Tibial artery (tissue), 4 donors: ENCODE measurements around the gene ZSCAN22.
A peak's percentile ranks its signal among the peaks of the same experiment; 100 is the strongest.

ENCODE experiments used
- DNase-seq, 2 donors: peaks; one replicate each; pipeline ENCODE4 v3.0.0-alpha.2; 2019
- H3K27ac ChIP-seq, 2 donors: fragments of 200-600 bp; sonication (generic) in 1 of 2; 1 replicate in 1 of 2; 2 replicates in 1 of 2; pipeline ENCODE4 v1.5.1; 2018 to 2019; ENCODE audit warnings: mild to moderate bottlenecking in 1 of 2
- H3K27me3 ChIP-seq, 2 donors: fragments of 200-600 bp; sonication (generic) in 1 of 2; one replicate each; pipeline versions ENCODE4 v1.5.1 to v1.6.0; 2016 to 2019
- H3K36me3 ChIP-seq, 3 donors: fragments of 200-600 bp; sonication (generic) in 2 of 3; one replicate each; pipeline ENCODE4 v1.5.1; 2016 to 2019; ENCODE audit warnings: mild to moderate bottlenecking in 2 of 3
- H3K4me1 ChIP-seq, 4 donors: fragments of 200-600 bp; sonication (generic) in 2 of 4; 1 replicate in 3 of 4; 2 replicates in 1 of 4; pipeline ENCODE4 v1.5.1; 2016 to 2019
- H3K4me3 ChIP-seq, 2 donors: fragments of 200-600 bp; sonication (generic) in 1 of 2; 1 replicate in 1 of 2; 2 replicates in 1 of 2; pipeline ENCODE4 v1.5.1; 2018 to 2019; ENCODE audit warnings: mild to moderate bottlenecking in 2 of 2
- H3K9me3 ChIP-seq, 3 donors: fragments of 200-600 bp; sonication (generic) in 1 of 3; one replicate each; pipeline ENCODE4 v1.5.1; 2016 to 2019
- intact Hi-C: fragments of 100-400 bp; cut with DNase I; formaldehyde crosslinking; loops from one replicate; pipeline ENCODE4 v1.15.0; 2023; ENCODE audit warnings: low total_unique reads
- TF ChIP-seq, protein P1 (sequence below), 2 experiments: fragments of 200-600 bp in 1 of 2; fragments of 450-650 bp in 1 of 2; IDR thresholded peaks; one replicate each; pipeline ENCODE4 v1.5.1; 2017 to 2019; ENCODE audit warnings: antibody characterized with exemption in 2 of 2, mild to moderate bottlenecking in 1 of 2, moderate library complexity in 1 of 2

The ZSCAN22 gene

DNA sequence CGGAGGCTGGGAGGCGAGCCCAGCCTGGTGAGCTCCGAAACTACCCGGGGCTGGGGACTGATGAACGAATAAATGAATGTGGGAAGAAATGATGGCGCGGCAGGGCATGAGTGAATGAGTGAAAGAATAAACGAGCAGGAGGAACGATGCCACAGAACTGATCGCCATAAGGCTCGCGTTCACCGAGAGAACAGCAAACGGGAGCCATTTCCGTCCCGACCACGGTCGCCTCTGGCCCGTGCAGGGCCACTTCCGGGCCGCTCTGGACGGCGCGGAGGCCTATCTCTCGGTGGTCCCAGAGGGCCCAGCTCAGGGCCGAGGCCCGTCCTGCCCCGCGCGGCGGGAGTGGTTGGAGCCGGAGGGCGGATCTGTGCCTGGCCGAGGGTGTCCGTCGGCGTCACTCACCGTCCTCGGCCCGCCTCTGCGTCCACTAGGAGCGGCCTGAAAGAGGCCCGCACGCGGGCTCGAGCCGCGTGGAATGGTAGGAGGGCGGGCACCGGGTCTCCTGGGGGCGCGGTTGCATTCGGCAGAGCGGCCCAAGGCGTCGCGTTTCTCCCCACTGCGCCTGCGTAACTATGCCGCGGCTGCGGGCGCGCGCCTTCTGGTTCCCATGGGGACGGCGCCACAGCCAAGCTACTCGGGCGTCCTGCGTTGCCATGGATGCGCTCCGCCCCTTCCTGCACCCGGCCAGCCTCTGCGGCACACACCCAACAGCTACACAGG is 35.6 kb downstream of the ZSCAN22 start, which contains the start of gene ZNF497:
Gene ZNF497, minus strand, starts transcription at position 480 of the 723 bp plus-strand sequence. CDS start 5,116 bp downstream, outside the sequence.
- Histone ChIP-seq H3K4me3 (peak within 1 kb of the TSS; percentile 72 to 73), H3K9me3 (no peaks in the 10 kb centered on the region), H3K36me3 (peaks cover 0 to 13% (median 0%) of the 10 kb centered on the region in 3 donors), H3K27me3 (peaks cover 0 to 24% of the 10 kb centered on the region in 2 donors), H3K4me1 (peaks cover 0 to 14% (median 6%) of the 10 kb centered on the region in 4 donors), H3K27ac (peak within 1 kb of the TSS; percentile 92 to 96)
- peak; percentile 95 to 98 for DNase-seq
- intact Hi-C loops, result loop anchor here (2.0 kb wide), 1 partner anchor 18 kb away; the partner anchor contains the start of gene ZNF837
- TF ChIP-seq, protein P1, sequence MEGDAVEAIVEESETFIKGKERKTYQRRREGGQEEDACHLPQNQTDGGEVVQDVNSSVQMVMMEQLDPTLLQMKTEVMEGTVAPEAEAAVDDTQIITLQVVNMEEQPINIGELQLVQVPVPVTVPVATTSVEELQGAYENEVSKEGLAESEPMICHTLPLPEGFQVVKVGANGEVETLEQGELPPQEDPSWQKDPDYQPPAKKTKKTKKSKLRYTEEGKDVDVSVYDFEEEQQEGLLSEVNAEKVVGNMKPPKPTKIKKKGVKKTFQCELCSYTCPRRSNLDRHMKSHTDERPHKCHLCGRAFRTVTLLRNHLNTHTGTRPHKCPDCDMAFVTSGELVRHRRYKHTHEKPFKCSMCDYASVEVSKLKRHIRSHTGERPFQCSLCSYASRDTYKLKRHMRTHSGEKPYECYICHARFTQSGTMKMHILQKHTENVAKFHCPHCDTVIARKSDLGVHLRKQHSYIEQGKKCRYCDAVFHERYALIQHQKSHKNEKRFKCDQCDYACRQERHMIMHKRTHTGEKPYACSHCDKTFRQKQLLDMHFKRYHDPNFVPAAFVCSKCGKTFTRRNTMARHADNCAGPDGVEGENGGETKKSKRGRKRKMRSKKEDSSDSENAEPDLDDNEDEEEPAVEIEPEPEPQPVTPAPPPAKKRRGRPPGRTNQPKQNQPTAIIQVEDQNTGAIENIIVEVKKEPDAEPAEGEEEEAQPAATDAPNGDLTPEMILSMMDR (IDR thresholded peaks at IDR 0.05), result peak in 1 of 2 experiments; percentile 20

DNA sequence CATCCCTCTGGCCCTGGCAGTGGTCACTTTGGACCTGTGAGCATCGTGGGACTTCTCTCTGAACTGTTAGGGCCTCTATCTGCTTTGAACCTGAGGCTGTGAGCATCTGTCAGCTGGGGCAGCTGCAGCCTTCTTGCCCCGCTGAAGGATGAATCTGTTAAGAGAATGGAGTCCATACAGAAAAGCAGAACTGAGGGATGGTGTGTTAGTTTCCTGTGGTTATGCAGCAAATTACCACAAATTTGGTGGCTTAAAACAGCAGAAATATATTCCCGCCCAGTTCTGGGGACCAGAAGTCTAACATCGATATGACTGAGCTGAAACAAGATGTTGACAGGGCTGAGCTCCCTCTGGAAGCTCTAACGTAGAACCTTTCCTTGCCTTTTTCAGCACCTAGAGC is 37.4 kb downstream of the ZSCAN22 start:
- intact Hi-C loops, result no loop called here
- H3K27me3 ChIP-seq, result peaks cover 0 to 14% of the 10 kb centered on the region in 2 donors
- no peak for DNase-seq
- H3K4me1 ChIP-seq, result peaks cover 0 to 11% (median 3%) of the 10 kb centered on the region in 4 donors
- H3K27ac ChIP-seq, result no peak overlapping the region
- TF ChIP-seq, protein P1 (IDR thresholded peaks at IDR 0.05), result no peak
- peaks cover 0 to 19% (median 0%) of the 10 kb centered on the region in 3 donors for H3K36me3 ChIP-seq
- H3K9me3 ChIP-seq, result no peaks in the 10 kb centered on the region
- no peak overlapping the region for H3K4me3 ChIP-seq

DNA sequence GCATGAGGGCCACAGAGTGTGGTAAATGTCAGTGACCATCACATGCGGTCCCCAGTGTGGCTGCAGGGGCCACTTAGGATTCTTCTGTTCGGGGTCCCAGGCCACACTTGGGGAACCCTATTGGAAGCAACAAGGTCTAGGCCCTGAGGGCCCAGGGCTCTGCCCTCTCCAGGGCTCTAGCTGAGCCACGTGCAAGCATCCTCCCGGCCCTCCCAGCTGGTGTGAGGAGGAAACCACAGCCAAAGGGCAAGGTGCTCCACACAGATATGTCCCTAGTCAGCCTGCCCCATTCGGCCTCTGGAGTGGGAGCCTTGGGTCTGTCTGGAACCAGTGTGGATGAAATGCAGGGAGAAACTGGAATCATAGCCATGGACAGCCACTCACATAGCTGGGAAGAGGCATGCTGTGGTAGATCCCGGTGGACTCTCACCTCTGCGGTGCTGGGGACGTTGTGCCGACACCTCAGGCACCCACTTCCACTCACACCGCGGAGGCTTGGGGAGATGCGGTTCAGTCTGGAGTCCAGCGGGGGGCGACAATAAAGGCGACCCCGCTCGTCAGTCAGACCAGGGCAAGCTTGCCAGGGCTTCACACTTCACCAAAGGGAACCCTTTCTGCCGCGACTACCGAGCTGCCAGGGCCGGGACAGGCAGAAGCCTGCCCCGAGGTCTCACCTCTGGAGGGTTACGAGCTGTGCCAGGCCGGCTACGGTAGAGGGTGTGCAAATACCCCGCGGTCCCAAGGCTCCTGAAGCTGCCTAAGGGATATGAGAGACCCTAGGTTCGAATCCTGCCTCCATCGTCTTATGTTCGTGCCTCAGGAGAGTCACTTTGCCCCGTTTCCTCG is 40.0 kb downstream of the ZSCAN22 start:
- DNase-seq, result no peak
- H3K27ac ChIP-seq, result no peak overlapping the region
- peaks cover 0 to 28% (median 0%) of the 10 kb centered on the region in 3 donors for H3K36me3 ChIP-seq
- intact Hi-C loops, result no loop called here
- peaks cover 0 to 10% of the 10 kb centered on the region in 2 donors for H3K27me3 ChIP-seq
- H3K4me1 ChIP-seq, result peaks cover 0 to 7% (median under 1%) of the 10 kb centered on the region in 4 donors
- no peaks in the 10 kb centered on the region for H3K9me3 ChIP-seq
- no peak overlapping the region for H3K4me3 ChIP-seq
- TF ChIP-seq, protein P1 (IDR thresholded peaks at IDR 0.05), result no peak

DNA sequence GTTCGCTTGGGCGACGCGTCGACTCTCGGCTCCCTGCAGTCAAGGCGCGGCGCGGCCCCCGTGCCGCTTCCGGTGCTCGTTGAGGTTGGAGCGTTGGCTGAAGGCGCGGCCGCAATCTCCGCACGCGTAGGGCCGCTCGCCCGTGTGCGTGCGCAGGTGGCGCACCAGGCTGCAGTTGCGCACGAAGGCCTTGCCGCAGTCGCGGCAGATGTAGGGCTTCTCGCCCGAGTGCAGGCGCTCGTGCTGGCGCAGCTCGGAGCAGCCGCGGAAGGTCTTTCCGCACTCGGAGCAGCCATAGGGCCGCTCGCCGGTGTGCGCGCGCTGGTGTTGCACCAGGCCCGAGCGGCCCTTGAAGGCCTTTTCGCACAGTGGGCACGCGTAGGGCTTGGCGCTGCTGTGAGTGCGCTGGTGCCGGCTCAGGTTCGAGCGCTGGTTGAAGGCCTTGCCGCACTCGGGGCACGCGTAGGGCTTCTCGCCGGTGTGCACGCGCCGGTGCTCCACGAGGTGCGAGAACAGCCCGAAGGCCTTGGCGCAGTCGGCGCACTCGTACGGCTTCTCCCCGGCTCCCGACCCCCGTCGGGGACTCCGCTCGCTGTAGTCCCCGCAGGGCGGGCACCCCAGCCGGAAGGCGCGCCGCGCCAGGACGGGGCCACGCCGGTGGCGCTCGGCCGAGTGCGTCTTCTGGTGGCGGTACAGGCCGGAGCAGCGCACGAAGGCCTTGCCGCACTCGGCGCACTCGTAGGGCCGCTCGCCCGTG is 41.1 kb downstream of the ZSCAN22 start:
- Histone ChIP-seq H3K4me1 (peaks cover 0 to 4% (median 0%) of the 10 kb centered on the region in 4 donors), H3K27ac (no peak overlapping the region), H3K9me3 (no peaks in the 10 kb centered on the region), H3K36me3 (peaks cover 0 to 28% (median 0%) of the 10 kb centered on the region in 3 donors), H3K27me3 (peaks cover 0 to 10% of the 10 kb centered on the region in 2 donors), H3K4me3 (no peak overlapping the region)
- DNase-seq, result no peak
- TF ChIP-seq, protein P1 (IDR thresholded peaks at IDR 0.05), result no peak
- intact Hi-C loops, result no loop called here
